Ureter (tissue), 1 donor: ENCODE measurements around the gene FOXK1. TPM values are rescaled to one million over a fixed set of nuclear protein-coding genes. Genes with fewer than 3 reads are reported as not detected.

ENCODE experiments used
- DNase-seq: peaks from one replicate; pipeline ENCODE4 v3.0.0-alpha.2; 2020; ENCODE audit warnings: low spot score
- total RNA-seq: library from RNA; stranded (reverse); gene quantifications from one replicate; pipeline ENCODE4 v1.2.4, GENCODE V29; 2023
- donor health status: DM: yes; HTN: yes; CAD: no.

FOXK1 gene
- total RNA-seq, 1 donor from 2014 or later: 40.4 TPM

DNA sequence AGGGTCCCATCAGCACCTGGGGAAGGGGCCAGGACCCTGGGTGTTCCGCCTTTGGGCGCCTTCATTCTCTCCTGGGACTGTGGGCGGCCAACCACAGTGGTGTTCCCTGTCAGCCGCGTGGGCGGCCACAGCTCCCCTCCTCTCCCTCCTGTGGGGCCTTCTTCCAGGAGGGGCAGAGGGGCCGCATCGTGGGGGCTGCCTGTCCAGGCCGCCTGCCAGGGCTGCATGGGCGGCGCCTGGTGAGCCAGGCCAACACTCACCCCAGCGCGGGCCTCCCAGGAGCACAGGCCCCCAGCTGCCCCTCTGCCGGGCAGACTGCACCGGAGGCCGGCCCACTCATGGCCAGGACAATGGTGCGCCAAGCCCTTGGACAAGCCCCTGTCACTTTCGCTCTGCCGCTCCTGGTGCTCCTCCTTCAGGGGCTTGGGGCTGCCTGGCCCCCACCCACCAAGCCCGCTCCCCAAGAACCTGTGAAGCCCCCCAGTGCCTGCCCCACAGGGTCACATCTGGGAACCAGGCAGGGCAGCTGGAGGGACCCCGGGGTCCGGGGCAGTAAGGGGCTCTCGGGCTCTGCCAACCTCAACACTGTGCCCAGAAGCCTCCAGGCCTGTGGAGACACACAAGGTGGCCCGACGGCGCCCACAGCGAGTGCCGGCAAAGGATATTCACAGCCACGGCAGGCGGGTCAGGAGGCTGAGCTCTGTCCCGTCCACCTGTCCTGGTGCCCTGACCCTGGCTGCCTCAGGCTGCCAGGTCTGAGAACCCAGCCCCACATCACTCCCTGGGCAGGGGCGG, 136.1 kb downstream of the FOXK1 start:
- no peak for DNase-seq

GRCh38 chr7:4819560-4820404, 137.7 kb downstream of the FOXK1 start:
- no peak for DNase-seq

- DNase-seq: no peak
These were observed 138.4 kb downstream of the FOXK1 start for GRCh38 chr7:4820405-4820966.

Other genes starting within 250 kb of the FOXK1 start
- 39.1 TPM for gene AP5Z1, start 93.3 kb downstream of the FOXK1 start, total RNA-seq
- 0.29 TPM for gene PAPOLB, start 179.7 kb downstream of the FOXK1 start, total RNA-seq
- gene RADIL, start 201.4 kb downstream of the FOXK1 start, total RNA-seq: 4.7 TPM